GM21529 (cell line): Measurements from ENCODE around the gene GGACT.
"Not testable (repeated sequence)": the region's sequence is repeated elsewhere in the genome, so short reads cannot be mapped to it uniquely, and the experiment has no call there.

Experiments used
- ATAC-seq: cut with Tn5 transposase; IDR thresholded peaks from one replicate; pipeline ENCODE4 v1.9.1; 2021; ENCODE audit not compliant: unreplicated experiment

GGACT gene

DNA sequence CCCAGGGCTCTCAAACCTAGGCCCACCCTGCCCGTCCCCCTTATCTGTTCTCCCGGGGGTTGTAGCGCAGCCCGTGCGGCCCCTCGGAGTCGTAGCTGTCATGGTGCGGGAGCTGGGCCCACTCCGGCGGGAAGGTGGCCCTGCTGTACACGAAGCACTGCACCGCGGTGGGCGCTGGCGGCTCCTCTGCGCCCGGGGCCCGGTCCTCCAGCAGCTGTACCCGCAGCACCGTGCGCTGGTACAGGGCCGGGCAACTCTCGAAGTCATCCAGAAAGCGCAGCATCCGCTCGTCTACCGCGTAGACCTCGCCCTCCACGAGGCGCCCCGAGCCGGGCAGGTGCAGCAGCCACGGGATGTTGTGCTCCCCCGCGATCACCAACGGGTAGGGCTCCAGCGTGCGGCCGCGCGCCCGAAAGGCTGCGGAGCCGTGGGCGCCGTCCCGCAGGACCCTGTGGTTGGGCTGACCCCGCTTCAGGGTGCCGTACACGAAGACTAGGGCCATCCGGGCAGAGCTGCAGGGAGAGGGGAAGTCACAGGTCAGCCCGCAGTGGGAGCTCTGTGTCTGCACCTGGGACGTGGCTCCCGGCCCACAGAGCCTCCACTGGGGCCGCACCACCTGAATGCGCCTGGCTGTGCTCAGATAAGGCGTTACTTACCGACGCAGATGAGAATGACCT is 56.4 kb downstream of the GGACT start:
- ATAC-seq, result no peak

DNA sequence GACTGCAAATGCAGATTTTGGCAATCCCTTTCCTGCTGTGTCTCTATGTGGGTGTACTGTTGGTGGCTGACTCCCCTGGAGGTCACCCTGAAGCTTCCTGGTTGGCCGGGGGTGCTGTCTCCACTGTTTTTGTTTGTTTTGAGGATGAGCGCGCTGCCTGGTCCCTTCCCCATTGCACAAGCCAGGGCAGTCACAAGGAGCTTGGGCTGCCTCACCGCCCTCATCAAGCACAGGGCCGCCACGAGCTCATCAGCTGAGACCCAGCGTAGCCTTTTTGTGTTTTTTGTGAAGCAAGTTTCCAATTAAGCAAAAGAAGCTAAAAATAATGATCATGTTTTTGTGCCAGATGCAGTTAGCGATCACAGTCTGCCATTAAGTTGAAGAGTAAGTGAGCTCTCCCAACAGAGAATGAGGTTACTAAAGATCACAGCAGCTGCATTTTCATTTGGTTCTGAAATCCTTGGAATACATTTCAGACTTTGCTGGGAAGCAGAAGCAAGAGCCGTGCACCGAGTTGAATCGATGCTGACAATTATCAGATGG is 57.8 kb downstream of the GGACT start:
- no peak for ATAC-seq

DNA sequence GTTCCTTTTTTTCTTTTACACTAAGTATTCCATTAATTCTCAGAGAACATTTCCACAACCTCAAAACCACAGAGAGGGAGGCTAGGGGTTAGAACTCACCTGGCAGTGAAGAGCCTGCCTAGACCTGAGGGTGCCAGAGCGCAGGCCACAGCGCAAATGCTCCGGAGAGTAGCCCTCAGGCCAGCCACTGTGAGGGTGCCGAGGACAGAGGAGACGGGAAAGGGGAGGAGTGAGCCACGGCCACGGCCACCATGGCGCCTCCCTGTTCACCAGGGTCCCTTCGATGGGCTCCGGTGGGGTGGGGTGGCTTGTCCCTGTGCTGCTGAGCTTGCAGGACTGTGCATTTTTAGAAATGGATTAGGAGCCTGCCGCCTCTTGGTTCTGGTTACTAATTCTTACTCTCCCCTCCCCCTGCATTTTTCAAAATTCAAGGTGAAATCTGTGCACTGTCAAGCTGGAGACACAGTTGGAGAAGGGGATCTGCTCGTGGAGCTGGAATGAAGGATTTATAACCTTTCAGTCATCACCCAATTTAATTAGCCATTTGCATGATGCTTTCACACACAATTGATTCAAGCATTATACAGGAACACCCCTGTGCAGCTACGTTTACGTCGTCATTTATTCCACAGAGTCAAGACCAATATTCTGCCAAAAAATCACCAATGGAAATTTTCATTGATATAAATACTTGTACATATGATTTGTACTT is 58.8 kb downstream of the GGACT start:
- ATAC-seq, result no peak

DNA sequence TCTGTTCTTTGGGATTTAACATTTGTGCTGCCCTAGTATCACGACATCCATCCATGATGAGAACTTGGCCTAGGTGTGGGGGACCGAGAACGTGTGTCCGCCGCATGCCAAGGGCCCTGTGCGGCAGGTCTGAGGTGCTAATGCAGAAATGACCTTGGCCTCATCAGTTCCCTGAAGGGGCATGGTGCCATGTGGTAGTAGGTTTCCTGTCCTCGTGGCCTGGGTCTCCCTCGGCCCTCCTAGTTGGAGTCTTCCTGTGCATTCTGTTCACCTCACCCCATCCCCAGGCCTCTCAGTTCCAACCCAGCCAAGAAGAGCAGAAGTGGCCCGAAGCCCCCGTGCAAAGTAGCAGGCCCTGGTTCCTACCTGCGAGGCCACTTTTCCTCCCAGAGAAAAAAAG is 59.8 kb downstream of the GGACT start:
- ATAC-seq, result no peak

GRCh38 chr13:100528353-100528752 is 60.2 kb downstream of the GGACT start:
- ATAC-seq, result no peak

- ATAC-seq, result no peak
These were observed 60.9 kb downstream of the GGACT start for GRCh38 chr13:100527644-100528043.

GRCh38 chr13:100526318-100527000 is 62.1 kb downstream of the GGACT start:
- no peak for ATAC-seq

DNA sequence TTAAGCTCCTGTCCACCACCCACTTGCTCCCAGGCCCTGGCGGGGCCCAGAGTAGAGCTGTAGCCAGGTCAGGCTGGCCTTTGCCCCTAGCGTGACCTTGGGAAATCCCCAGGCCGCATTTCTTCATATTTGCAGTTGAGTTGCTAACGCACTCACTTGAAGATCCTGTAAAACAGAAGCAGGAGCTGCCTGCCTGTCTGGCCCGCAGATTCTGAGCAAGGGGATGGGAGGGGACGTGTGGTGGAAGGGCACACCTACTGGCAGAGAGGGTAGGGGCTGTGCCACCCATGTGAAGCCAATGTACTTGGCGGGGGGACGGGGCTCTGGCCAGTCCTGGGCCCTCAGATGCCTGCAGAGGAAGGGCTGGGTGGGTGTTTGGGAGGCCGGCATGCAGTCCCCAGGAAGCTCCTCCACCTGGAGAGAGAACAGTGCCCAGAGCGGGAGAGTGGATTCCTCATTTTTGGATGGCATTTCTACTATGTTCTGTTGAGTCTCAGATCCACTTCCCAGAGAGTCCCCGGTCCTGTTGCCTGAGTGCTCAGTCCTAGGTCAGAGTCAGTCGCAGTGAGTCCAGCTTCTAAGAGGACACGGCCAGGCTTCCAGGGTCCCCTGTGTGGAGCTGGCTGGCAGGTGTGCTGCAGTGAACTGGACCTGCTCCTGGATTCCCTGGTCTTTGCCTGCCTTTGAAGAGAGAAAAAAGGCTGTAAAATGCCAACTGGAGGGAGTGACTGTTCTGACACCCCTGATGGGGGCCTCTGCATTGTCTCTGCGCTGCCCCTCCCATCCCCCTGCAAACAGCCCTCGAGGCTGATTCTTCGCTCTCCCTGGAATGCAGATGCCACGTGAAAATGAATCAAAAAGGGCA is 62.9 kb downstream of the GGACT start:
- ATAC-seq, result no peak

DNA sequence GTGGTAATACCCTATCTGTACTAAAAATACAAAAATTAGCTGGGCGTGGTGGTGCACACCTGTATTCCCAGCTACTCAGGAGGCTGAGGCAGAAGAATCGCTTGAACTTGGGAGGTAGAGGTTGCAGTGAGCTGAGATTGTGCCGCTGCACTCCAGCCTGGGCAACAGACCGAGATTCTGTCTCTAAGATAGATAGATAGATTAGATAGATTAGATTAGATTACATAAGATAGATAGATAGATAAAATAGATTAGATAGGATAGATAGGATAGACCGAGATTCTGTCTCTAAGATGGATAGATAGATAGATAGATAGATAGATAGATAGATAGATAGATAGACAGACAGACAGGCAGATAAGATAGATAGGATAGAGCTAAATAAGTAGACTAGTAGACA is 63.9 kb downstream of the GGACT start:
- ATAC-seq, result not testable (repeated sequence)

DNA sequence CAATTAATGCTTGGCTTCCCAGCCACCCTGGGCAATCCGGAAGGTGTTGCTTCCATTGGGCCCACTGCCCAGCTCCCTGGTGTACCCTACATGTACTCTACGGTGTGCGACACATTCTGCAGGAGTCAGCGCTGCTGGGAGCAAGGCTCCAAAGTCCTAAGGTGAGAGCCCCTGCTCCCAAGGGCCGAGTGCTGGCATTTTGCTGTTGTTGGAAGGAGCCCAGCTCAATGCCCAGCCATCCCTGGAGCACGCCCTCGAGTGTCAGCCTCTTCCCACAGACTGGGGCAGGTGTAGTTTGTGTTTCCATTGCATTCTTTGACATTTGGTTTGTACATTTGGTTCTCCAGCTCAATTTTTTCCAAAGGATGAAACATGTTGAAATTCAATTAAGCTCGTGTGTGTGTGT is 64.6 kb downstream of the GGACT start:
- no peak for ATAC-seq

- ATAC-seq, result no peak
These were observed 65.2 kb downstream of the GGACT start for GRCh38 chr13:100523411-100523810.

- ATAC-seq, result no peak
These were observed 65.8 kb downstream of the GGACT start for GRCh38 chr13:100522618-100523309.

- no peak for ATAC-seq
These were observed 66.6 kb downstream of the GGACT start for GRCh38 chr13:100521851-100522617.

DNA sequence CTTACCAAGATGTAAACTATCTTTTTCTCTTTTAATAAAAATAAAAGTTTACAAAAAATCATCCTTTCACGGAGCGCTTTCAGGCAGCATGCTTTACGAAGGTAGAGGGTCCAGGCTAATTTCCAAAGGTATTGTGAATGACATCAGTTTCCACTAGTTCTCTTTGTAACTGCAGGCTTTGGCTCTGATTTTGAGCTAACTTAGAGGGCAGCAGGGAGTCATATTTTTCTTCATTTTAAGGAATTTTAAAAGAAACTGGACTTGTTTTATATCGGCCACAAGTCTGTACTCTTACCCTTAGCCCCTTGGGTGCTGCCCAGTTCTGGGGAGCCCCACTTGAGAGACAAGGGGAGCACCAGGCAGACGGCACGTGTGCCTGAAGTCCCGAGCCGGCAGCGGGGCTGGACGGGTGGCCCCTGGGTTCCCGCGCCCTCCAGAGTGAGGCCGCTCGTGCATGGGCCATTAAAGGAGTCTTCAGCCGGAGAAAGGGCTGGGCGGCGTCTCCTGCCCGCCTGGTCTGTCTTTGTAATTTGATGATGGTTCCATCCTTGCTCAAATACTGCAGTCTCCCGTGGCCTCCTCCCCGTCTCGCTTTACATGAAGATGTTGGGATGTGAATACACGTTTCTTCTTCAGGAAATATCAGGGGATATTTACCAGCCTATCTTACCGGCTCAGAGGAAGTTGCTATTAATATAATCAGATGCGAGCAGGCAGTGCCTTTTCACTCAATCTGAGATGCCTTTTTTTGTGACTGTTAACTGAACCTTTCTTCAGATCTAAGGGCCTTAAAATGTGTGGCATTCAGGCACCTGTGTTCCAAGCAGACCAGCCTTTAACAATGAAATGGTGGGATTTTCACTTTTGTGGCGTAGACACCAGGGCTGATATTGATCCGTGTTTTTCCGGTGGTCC is 67.4 kb downstream of the GGACT start:
- no peak for ATAC-seq

GRCh38 chr13:100519626-100520025 is 69.0 kb downstream of the GGACT start:
- ATAC-seq, result no peak

DNA sequence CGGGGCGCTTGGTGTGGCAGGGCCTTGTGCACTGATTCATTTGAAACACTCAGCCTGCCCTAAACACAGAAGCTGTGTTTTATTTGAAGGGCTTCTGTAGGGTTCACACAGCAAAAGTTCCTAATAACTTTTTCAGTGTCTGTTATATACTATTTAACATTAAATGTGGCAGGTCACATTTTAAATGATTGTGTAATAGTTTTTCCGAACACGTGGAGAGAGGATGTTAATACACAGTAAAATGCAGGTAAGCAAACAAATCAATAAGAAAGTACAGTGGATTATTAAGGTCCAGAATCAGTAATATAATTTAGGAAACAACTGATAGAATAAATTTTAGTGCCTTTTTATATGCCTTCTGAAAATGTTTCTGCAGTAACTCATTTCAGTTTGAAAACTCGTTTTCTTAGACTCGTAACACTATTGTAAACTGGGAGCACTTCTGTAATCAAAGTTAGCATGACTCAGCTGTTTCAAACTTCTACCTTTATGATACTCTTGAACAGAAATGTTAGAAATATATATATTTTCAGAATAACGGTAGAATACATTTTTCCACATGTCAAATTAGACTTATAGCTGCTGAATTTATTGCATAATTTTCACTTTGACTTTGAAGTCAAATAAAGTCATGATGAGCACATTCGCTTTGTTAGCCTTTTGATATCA is 70.1 kb downstream of the GGACT start:
- no peak for ATAC-seq

GRCh38 chr13:100517728-100518127 is 70.9 kb downstream of the GGACT start:
- no peak for ATAC-seq

DNA sequence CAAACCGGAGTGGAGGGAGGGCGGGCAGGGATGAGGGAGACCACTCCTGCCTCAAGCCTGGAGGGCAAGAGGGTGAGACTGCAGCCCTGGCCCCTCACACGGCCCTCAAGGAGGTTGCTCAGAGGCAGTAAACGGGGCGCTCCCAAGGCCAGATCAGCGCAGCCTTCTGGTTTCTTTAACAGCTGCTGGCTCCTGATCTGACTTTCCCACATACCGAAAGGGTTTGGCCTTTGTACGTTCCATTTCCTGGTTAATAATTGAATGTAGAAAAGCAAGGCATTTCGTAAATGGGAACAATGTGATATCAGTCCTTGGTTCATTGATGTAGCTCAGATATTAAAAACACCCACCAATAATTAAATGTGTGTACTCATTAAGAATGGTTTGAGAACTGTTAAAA is 71.5 kb downstream of the GGACT start:
- no peak for ATAC-seq
